ENCODE data around the gene C2orf81.

GRCh38 chr2:74427551-74427950 is 6.1 kb upstream of the C2orf81 start:
- no peak for TF ChIP-seq CTCF (IDR thresholded peaks at IDR 0.05; ENCODE audit: low read depth, low read length)
- TF ChIP-seq POLR2A (IDR thresholded peaks at IDR 0.05; ENCODE audit: extremely low read depth, insufficient read length) = no peak

Data from NB4 (cell line).